ENCODE measurements around the gene RAB3IL1.

Gene RAB3IL1

DNA sequence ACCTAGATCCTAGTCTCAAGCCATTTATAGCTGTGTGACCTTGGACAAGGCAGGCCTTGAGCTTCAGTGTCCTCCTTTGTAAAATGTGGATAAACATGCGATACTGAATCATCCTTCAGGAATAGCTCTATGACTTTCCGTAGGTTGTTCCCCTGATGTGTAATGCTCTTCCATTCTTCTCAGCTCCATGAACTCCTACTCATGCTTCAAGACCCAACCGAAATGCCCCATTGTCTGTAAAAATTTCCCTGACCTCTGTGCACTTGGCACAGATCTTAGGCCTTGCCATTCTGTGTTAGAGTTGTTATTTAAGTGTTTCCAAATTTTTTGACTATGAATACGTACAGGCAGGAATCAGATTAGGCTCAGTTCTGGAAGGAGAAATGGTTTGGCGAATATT lies 29.5 kb upstream of the RAB3IL1 start:
- H3K4me3 ChIP-seq (replicated peaks; ENCODE audit: low read depth, low read length): no peak overlapping the region
- no peak for DNase-seq (ENCODE audit: extremely low read depth, low read depth)
- TF ChIP-seq, protein P1, sequence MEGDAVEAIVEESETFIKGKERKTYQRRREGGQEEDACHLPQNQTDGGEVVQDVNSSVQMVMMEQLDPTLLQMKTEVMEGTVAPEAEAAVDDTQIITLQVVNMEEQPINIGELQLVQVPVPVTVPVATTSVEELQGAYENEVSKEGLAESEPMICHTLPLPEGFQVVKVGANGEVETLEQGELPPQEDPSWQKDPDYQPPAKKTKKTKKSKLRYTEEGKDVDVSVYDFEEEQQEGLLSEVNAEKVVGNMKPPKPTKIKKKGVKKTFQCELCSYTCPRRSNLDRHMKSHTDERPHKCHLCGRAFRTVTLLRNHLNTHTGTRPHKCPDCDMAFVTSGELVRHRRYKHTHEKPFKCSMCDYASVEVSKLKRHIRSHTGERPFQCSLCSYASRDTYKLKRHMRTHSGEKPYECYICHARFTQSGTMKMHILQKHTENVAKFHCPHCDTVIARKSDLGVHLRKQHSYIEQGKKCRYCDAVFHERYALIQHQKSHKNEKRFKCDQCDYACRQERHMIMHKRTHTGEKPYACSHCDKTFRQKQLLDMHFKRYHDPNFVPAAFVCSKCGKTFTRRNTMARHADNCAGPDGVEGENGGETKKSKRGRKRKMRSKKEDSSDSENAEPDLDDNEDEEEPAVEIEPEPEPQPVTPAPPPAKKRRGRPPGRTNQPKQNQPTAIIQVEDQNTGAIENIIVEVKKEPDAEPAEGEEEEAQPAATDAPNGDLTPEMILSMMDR (IDR thresholded peaks at IDR 0.05; ENCODE audit: low read depth, low read length, missing control alignments): no peak

DNA sequence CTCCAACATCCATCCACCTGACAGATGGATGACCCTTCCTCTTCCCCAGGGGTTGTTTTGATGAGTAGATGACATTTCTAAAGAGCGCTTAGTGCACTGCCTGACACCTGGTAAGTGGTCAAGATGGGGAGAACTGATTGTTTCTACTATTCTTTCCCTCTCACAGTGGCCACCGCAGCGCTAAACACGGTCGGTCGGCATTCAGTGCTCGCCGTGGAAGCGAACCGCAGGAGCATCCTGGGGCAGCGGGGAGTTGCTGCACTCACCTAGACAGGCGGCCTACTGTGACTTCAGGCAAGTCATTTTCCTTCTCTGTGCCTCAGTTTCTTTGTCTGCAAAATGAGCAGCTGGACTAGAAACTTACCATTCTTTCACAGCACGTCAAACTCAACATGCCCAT lies 27.8 kb upstream of the RAB3IL1 start:
- DNase-seq (ENCODE audit: extremely low read depth, low read depth): no peak
- no peak overlapping the region for H3K4me3 ChIP-seq (replicated peaks; ENCODE audit: low read depth, low read length)
- TF ChIP-seq, protein P1 (IDR thresholded peaks at IDR 0.05; ENCODE audit: low read depth, low read length, missing control alignments): no peak

DNA sequence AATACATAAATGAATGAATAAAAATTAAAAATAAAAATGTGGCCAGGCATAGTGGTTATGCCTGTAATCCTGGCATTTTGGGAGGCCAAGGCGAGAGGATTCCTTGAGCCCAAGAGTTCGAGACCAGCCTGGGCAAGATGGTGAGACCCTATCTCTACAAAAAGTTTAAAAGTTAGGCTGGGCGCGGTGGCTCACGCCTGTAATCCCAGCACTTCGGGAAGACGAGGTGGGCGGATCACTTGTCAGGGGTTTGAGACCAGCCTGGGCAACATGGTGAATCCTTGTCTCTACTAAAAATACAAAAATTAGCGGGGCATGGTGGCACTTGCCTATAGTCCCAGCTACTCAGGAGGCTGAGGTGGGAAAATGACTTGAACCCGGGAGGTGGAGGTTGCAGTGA lies 23.1 kb upstream of the RAB3IL1 start:
- no peak for DNase-seq (ENCODE audit: extremely low read depth, low read depth)
- no peak overlapping the region for H3K4me3 ChIP-seq (replicated peaks; ENCODE audit: low read depth, low read length)
- TF ChIP-seq, protein P1 (IDR thresholded peaks at IDR 0.05; ENCODE audit: low read depth, low read length, missing control alignments): no peak

DNA sequence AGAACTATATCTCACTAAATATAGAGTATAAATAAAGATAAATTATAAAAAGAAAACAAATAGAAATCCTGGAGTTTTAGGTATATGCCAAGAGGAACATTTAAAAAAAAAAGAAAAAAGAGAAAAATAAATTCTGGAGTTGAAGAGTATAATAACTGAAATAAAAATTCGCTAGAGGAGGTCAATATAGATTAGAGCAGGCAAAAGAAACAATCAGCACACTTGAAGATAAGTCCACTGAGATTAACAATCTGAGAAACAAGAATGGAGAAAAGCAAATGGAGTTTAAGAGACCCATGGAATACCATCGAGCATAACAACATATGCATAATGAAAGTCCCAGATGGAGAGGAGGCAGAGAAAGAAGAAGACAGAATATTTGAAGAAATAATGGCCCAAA lies 18.5 kb upstream of the RAB3IL1 start:
- no peak overlapping the region for H3K4me3 ChIP-seq (replicated peaks; ENCODE audit: low read depth, low read length)

DNA sequence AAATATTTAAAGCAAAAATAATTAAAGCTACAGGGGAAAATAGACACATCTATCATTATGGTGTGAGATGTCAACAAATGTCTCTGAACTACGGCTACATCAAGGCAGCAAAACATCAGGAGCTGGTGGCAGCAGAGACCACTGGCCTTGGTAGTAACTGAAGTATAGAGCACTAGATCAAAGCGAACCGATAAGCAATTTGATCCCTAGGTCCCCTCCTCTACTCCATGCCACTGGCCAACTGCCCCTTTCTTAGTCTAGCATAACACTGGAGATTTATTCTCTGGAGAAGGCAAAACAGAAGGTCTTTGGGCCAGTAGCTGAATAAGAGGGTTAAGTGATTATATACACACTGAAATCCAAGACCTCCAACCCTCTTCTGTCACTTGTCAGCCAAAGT lies 13.6 kb upstream of the RAB3IL1 start:
- DNase-seq (ENCODE audit: extremely low read depth, low read depth): no peak
- no peak overlapping the region for H3K4me3 ChIP-seq (replicated peaks; ENCODE audit: low read depth, low read length)
- TF ChIP-seq, protein P1 (IDR thresholded peaks at IDR 0.05; ENCODE audit: low read depth, low read length, missing control alignments): no peak

More for the DNA sequence above, 18.5 kb upstream of the RAB3IL1 start:
- no peak for DNase-seq (ENCODE audit: extremely low read depth, low read depth)
- TF ChIP-seq, protein P1 (IDR thresholded peaks at IDR 0.05; ENCODE audit: low read depth, low read length, missing control alignments): no peak

DNA sequence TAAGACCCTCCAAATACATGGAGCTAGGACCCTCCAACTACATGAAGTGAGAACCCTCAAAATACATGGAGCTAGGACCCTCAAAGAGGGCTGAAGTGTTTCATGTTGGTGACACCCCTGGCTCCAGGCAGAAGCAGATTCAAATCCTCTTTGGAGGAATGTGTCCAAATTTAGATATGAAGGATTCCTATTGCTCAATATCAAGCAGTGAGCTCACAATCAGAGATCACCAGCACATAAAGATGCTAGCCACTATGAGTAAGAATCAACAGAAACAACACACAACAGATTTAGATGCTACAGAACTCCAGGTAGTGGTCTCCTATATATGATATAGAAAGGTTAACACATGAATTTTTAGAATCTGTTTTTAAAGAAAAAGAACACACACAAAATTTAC lies 11.2 kb upstream of the RAB3IL1 start:
- no peak for DNase-seq (ENCODE audit: extremely low read depth, low read depth)
- TF ChIP-seq, protein P1 (IDR thresholded peaks at IDR 0.05; ENCODE audit: low read depth, low read length, missing control alignments): no peak
- H3K4me3 ChIP-seq (replicated peaks; ENCODE audit: low read depth, low read length): no peak overlapping the region

DNA sequence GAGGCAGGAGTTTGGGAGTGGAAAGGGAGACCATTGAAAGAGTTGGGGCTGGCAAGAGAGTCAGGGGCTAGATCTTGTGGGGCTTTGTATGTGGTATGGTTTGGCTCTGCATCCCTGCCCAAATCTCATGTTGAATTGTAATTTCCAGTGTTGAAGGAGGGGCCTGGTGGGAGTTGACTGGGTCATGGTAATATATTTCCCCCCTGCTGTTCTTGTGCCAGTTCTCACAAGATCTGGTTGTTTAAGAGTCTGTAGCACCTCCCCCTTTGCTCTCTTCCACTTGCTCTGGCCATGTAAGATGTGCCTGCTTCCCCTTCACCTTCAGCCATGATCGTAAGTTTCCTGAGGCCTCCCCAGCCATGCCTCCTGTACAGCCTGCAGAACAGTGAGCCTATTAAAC lies 10.1 kb upstream of the RAB3IL1 start:
- H3K4me3 ChIP-seq (replicated peaks; ENCODE audit: low read depth, low read length): no peak overlapping the region
- DNase-seq (ENCODE audit: extremely low read depth, low read depth): no peak
- TF ChIP-seq, protein P1 (IDR thresholded peaks at IDR 0.05; ENCODE audit: low read depth, low read length, missing control alignments): no peak
